Astrocyte (in vitro differentiated cells and primary cell): Measurements from ENCODE around the gene KRTAP4-6. TPM values are rescaled to one million over a fixed set of nuclear protein-coding genes. Genes with fewer than 3 reads are reported as not detected.

Source experiments
- DNase-seq: peaks from one replicate; pipeline ENCODE4 v3.0.0-alpha.2; 2010; ENCODE audit warnings: low read depth
- FAIRE-seq: peaks from 2 replicates; lab custom pipeline; 2011; peaks lifted over from hg19 to GRCh38; lab: Jason Lieb, UNC
- H2AFZ ChIP-seq: 2 replicates; pipeline ENCODE4 v1.6.0; 2012; ENCODE audit warnings: low read depth, low read length, inconsistent platforms
- H3K27ac ChIP-seq: 2 replicates; pipeline ENCODE4 v1.5.1; 2011; ENCODE audit warnings: low read depth, low read length, inconsistent platforms
- H3K27me3 ChIP-seq: 2 replicates; pipeline ENCODE4 v1.6.0; 2011; ENCODE audit warnings: low read length, inconsistent platforms; ENCODE audit not compliant: insufficient read depth
- H3K36me3 ChIP-seq: 2 replicates; pipeline ENCODE4 v1.5.1; 2011; ENCODE audit warnings: low read length, inconsistent platforms; ENCODE audit not compliant: insufficient read depth
- H3K4me1 ChIP-seq: 2 replicates; pipeline ENCODE4 v1.5.1; 2011; ENCODE audit warnings: low read length, inconsistent platforms; ENCODE audit not compliant: insufficient read depth
- H3K4me2 ChIP-seq: 2 replicates; pipeline ENCODE4 v1.6.0; 2012; ENCODE audit warnings: low read length, inconsistent platforms
- H3K4me3 ChIP-seq: 2 replicates; pipeline ENCODE4 v1.5.1; 2011; ENCODE audit warnings: low read depth, mild to moderate bottlenecking, low read length, inconsistent platforms; ENCODE audit not compliant: insufficient read depth
- H3K79me2 ChIP-seq: 2 replicates; pipeline ENCODE4 v1.6.0; 2012; ENCODE audit warnings: mild to moderate bottlenecking, low read length, inconsistent platforms; ENCODE audit not compliant: insufficient read depth
- H3K9ac ChIP-seq: 2 replicates; pipeline ENCODE4 v1.6.0; 2012; ENCODE audit warnings: mild to moderate bottlenecking, low read length, inconsistent platforms
- H3K9me3 ChIP-seq: 2 replicates; pipeline ENCODE4 v1.5.1; 2012; ENCODE audit warnings: low read depth, mild to moderate bottlenecking, low read length, inconsistent platforms; ENCODE audit not compliant: insufficient read depth
- H4K20me1 ChIP-seq: 2 replicates; pipeline ENCODE4 v1.6.0; 2012; ENCODE audit warnings: low read length, inconsistent platforms; ENCODE audit not compliant: insufficient read depth
- H3K27ac Mint-ChIP-seq: one replicate; pipeline ENCODE4 v1.8.0; 2021; ENCODE audit warnings: mild to moderate bottlenecking, mixed read lengths; ENCODE audit not compliant: unreplicated experiment
- H3K27me3 Mint-ChIP-seq: one replicate; pipeline ENCODE4 v1.8.0; 2021; ENCODE audit warnings: low read depth, mixed read lengths; ENCODE audit not compliant: unreplicated experiment
- H3K36me3 Mint-ChIP-seq: one replicate; pipeline ENCODE4 v1.8.0; 2021; ENCODE audit warnings: low read depth, mixed read lengths; ENCODE audit not compliant: unreplicated experiment
- H3K4me1 Mint-ChIP-seq: one replicate; pipeline ENCODE4 v1.8.0; 2021; ENCODE audit warnings: low read depth, mixed read lengths; ENCODE audit not compliant: unreplicated experiment
- H3K4me3 Mint-ChIP-seq: one replicate; pipeline ENCODE4 v1.8.0; 2021; ENCODE audit warnings: mild to moderate bottlenecking, moderate library complexity, mixed read lengths; ENCODE audit not compliant: unreplicated experiment
- H3K9me3 Mint-ChIP-seq: one replicate; pipeline ENCODE4 v1.8.0; 2021; ENCODE audit warnings: mild to moderate bottlenecking, mixed read lengths; ENCODE audit not compliant: unreplicated experiment
- EZH2 ChIP-seq: IDR thresholded peaks from 2 replicates; pipeline ENCODE4 v1.6.1; 2012; ENCODE audit warnings: mild to moderate bottlenecking, low read length, inconsistent platforms; ENCODE audit not compliant: insufficient read depth
- total RNA-seq: library from RNA; stranded (reverse); gene quantifications from 2 replicates; pipeline ENCODE4 v1.2.1, GENCODE V29; 2021
- TF ChIP-seq, protein P1 (sequence below): IDR thresholded peaks from 2 replicates; pipeline ENCODE4 v1.5.1; 2011; ENCODE audit warnings: low read depth, mild to moderate bottlenecking, inconsistent platforms, low read length, moderate library complexity; ENCODE audit not compliant: insufficient read depth

KRTAP4-6 gene
- total RNA-seq, 1 donor from 2014 or later = not detected

DNA sequence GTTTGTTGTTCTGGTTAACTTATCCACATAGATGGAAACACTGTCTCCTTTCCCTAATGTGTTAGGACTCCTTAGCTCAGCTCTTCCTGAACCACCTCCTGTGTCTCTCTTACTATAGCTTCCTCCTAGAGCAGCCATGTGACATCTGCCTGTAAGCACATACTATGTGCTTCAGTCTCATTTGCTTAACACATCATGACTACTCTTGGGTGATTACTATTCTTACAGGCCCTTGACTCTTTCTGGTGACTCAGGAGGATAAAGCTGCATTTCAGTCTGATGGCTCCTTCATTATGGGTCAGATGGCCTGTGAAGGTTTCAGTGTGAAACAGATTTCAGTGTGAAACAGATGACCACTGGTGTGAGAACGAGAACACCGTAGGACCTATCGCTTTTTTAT is 38.0 kb upstream of the KRTAP4-6 start:
- Histone ChIP-seq H3K9ac (no peak overlapping the region), H3K27me3 (no peaks in the 10 kb centered on the region), H3K79me2 (no peaks in the 10 kb centered on the region), H2AFZ (peak overlapping the region; percentile 46), H3K4me1 (no peaks in the 10 kb centered on the region), H3K36me3 (no peaks in the 10 kb centered on the region), H3K4me2 (no peak overlapping the region), H4K20me1 (no peaks in the 10 kb centered on the region), H3K27ac (no peak overlapping the region), H3K4me3 (no peak overlapping the region), H3K9me3 (no peaks in the 10 kb centered on the region)
- Mint-ChIP-seq H3K27me3 (peaks cover 10% of the 10 kb centered on the region), H3K36me3 (no peaks in the 10 kb centered on the region), H3K27ac (no peak overlapping the region), H3K9me3 (peaks cover 6% of the 10 kb centered on the region), H3K4me3 (no peak overlapping the region), H3K4me1 (no peaks in the 10 kb centered on the region)
- FAIRE-seq = peak; percentile 43
- peak; percentile 27 for DNase-seq
- TF ChIP-seq EZH2 = no peak
- TF ChIP-seq, protein P1, sequence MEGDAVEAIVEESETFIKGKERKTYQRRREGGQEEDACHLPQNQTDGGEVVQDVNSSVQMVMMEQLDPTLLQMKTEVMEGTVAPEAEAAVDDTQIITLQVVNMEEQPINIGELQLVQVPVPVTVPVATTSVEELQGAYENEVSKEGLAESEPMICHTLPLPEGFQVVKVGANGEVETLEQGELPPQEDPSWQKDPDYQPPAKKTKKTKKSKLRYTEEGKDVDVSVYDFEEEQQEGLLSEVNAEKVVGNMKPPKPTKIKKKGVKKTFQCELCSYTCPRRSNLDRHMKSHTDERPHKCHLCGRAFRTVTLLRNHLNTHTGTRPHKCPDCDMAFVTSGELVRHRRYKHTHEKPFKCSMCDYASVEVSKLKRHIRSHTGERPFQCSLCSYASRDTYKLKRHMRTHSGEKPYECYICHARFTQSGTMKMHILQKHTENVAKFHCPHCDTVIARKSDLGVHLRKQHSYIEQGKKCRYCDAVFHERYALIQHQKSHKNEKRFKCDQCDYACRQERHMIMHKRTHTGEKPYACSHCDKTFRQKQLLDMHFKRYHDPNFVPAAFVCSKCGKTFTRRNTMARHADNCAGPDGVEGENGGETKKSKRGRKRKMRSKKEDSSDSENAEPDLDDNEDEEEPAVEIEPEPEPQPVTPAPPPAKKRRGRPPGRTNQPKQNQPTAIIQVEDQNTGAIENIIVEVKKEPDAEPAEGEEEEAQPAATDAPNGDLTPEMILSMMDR = no peak

DNA sequence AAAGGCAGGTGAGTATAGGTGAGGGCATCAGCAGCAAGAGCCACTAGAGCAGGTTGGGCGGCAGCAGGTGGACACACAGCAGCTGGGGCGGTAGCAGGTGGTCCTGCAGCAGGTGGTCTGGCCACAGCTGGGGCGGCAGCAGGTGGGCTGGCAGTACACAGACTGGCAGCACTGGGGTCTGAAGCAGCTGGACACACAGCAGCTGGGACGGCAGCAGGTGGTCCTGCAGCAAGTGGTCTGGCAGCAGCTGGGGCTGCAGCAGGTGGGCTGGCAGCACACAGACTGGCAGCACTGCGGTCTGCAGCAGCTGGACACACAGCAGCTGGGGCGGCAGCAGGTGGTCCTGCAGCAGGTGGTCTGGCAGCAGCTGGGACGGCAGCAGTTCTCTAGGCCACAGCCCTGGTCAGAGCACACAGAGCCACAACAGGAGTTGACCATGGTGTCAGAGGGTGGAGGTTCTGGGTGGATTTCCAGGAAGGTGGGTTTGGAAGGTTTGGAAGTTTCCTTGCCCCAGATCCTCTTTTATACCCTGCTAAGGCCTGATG is 37.5 kb upstream of the KRTAP4-6 start, which contains the start of gene KRTAP4-2:
KRTAP4-2 (minus strand) TSS at position 495 of the 545 bp plus-strand sequence; CDS start at position 438, 57 bp downstream.
- no peak within 1 kb of the TSS for H3K27ac Mint-ChIP-seq
- H3K36me3 ChIP-seq = no peaks in the 10 kb centered on the region
- no peaks in the 10 kb centered on the region for H4K20me1 ChIP-seq
- DNase-seq (no peak), FAIRE-seq (no peak)
- no peaks in the 10 kb centered on the region for H3K36me3 Mint-ChIP-seq
- no peaks in the 10 kb centered on the region for H3K4me1 ChIP-seq
- TF ChIP-seq EZH2 = no peak
- TF ChIP-seq, protein P1 = no peak
- no peak within 1 kb of the TSS for H3K4me2 ChIP-seq
- peaks cover 12% of the 10 kb centered on the region for H3K27me3 Mint-ChIP-seq
- no peak within 1 kb of the TSS for H3K9ac ChIP-seq
- peaks cover 6% of the 10 kb centered on the region for H3K9me3 Mint-ChIP-seq
- peak within 1 kb of the TSS; percentile 46 for H2AFZ ChIP-seq
- no peaks in the 10 kb centered on the region for H3K4me1 Mint-ChIP-seq
- H3K4me3 Mint-ChIP-seq = no peak within 1 kb of the TSS
- H3K27ac ChIP-seq = no peak within 1 kb of the TSS
- no peaks in the 10 kb centered on the region for H3K79me2 ChIP-seq
- no peak within 1 kb of the TSS for H3K4me3 ChIP-seq
- no peaks in the 10 kb centered on the region for H3K27me3 ChIP-seq
- H3K9me3 ChIP-seq = no peaks in the 10 kb centered on the region

DNA sequence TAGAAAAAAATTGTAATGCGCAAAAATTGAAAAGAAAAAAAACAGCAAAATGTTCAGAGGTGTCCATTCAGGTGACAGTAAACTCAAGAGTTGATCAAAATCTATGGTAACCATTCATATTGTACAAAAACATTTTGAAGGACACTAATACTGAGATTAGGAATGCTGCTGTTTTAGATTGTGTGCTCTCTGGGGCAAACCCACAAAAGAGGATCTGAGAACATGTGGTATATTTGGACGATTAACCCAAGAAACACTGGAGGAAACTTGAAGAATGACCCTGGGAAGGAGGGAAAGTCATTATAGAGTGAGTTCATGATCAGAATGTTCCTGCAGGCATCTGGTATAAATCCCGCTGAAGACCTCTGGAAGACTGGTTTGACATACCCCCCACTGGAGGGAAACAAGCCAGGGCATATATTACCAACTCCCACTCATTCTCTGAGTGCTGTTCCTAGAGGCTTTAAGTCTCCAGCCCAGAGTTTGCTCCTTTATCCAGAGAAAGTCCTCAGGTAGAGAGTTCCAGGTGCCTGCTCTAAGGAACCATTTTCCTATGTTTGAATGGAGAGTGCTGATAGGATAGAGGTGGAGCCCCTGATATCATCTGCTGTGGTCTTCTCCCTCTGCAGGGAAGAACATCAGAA is 36.5 kb upstream of the KRTAP4-6 start:
- Mint-ChIP-seq H3K36me3 (no peaks in the 10 kb centered on the region), H3K4me1 (no peaks in the 10 kb centered on the region), H3K9me3 (peaks cover 6% of the 10 kb centered on the region), H3K27me3 (peaks cover 15% of the 10 kb centered on the region), H3K4me3 (no peak overlapping the region), H3K27ac (no peak overlapping the region)
- Histone ChIP-seq H3K36me3 (no peaks in the 10 kb centered on the region), H3K4me1 (no peaks in the 10 kb centered on the region), H4K20me1 (no peaks in the 10 kb centered on the region), H3K27me3 (no peaks in the 10 kb centered on the region), H2AFZ (no peak overlapping the region), H3K27ac (no peak overlapping the region), H3K79me2 (no peaks in the 10 kb centered on the region), H3K9ac (no peak overlapping the region), H3K9me3 (no peaks in the 10 kb centered on the region), H3K4me3 (no peak overlapping the region), H3K4me2 (no peak overlapping the region)
- DNase-seq (no peak), FAIRE-seq (no peak)
- no peak for TF ChIP-seq EZH2
- TF ChIP-seq, protein P1 = no peak
